SHP77 (cell line): ENCODE measurements around the gene IL17D.
A peak's percentile ranks its signal among the peaks of the same experiment; 100 is the strongest.

Source experiments
- DNase-seq, 2 experiments: peaks; one replicate each; lab custom pipeline; 2025; lab: John Stamatoyannopoulos, UW

The IL17D gene

GRCh38 chr13:20691616-20692015, 11.9 kb upstream of the IL17D start:
- DNase-seq = no peak

- no peak for DNase-seq
These were observed 7.4 kb upstream of the IL17D start for GRCh38 chr13:20696073-20696472.

- no peak for DNase-seq
These were observed 3.8 kb upstream of the IL17D start for GRCh38 chr13:20699715-20700114.

GRCh38 chr13:20700288-20700687, 3.2 kb upstream of the IL17D start:
- no peak for DNase-seq

GRCh38 chr13:20701461-20701860, 2.0 kb upstream of the IL17D start:
- DNase-seq = no peak

GRCh38 chr13:20702530-20702914, 977 bp upstream of the IL17D start:
- no peak for DNase-seq

- DNase-seq = peak; percentile 50 to 72
These were observed 420 bp downstream of the IL17D start for GRCh38 chr13:20703780-20704458.

GRCh38 chr13:20704459-20705069, 1.1 kb downstream of the IL17D start:
- DNase-seq = no peak

- DNase-seq = no peak
These were observed 3.2 kb downstream of the IL17D start for GRCh38 chr13:20706661-20707060.

GRCh38 chr13:20708216-20708615, 4.7 kb downstream of the IL17D start:
- DNase-seq = no peak

GRCh38 chr13:20709369-20709768, 5.9 kb downstream of the IL17D start:
- DNase-seq = no peak

- no peak for DNase-seq
These were observed 6.3 kb downstream of the IL17D start for GRCh38 chr13:20709782-20710181.

- peak in 1 of 2 experiments; percentile 12 for DNase-seq
These were observed 8.0 kb downstream of the IL17D start for GRCh38 chr13:20711301-20712044.

- no peak for DNase-seq
These were observed 9.5 kb downstream of the IL17D start for GRCh38 chr13:20713014-20713376.

- DNase-seq = no peak
These were observed 10.3 kb downstream of the IL17D start for GRCh38 chr13:20713751-20714150.

GRCh38 chr13:20714161-20714560, 10.7 kb downstream of the IL17D start:
- DNase-seq = no peak

GRCh38 chr13:20714563-20715329, 11.2 kb downstream of the IL17D start:
- DNase-seq = no peak

GRCh38 chr13:20715330-20715712, 11.8 kb downstream of the IL17D start:
- DNase-seq = no peak

- DNase-seq = no peak
These were observed 13.5 kb downstream of the IL17D start for GRCh38 chr13:20716951-20717350.

GRCh38 chr13:20717581-20718542, 14.4 kb downstream of the IL17D start:
- no peak for DNase-seq

- DNase-seq = no peak
These were observed 15.6 kb downstream of the IL17D start for GRCh38 chr13:20718958-20719566.
